ENCODE results near the gene IER2. TPM values are rescaled to one million over a fixed set of nuclear protein-coding genes. Genes with fewer than 3 reads are reported as not detected.

IER2 gene
- total and polyA plus RNA-seq, 11 donors = 17.6 to 101 (median 29.1) TPM

GRCh38 chr19:13154911-13155471, 4.8 kb downstream of the IER2 start:
- DNase-seq (peak in 3 of 5 donors; percentile 55 to 65 (median 61)), ATAC-seq (no peak)
- intact Hi-C loops (cut with DNase I) = loop anchor here in 7 of 10 donors (5.0 to 10.0 kb wide), 7 partner anchors 38 to 690 kb away; partner anchors contain the start of genes LYL1 (in 6 of the 7), NACC1 (in 2 of the 7), TRMT1 (in 2 of the 7) and DAND5 (in 1 of the 7)
- Histone ChIP-seq H3K27ac (peak overlapping the region; percentile 84 to 100 (median 98)), H3K4me3 (peak overlapping the region; percentile 75 to 98 (median 91)), H3K9me3 (no peaks in the 10 kb centered on the region), H3K27me3 (no peaks in the 10 kb centered on the region), H3K4me1 (peaks cover 4 to 35% (median 16%) of the 10 kb centered on the region in 12 donors), H3K36me3 (peaks cover 0 to 13% (median 0%) of the 10 kb centered on the region in 9 donors)
- WGBS, 4 donors = 30 to 34% (median 32%) methylated on average over 24 of the region's 24 CpGs
- TF ChIP-seq POLR2A (IDR thresholded peaks at IDR 0.05) (no peak), CTCF (IDR thresholded peaks at IDR 0.05) (peak in 2 of 12 donors; percentile 15 to 22)

DNA sequence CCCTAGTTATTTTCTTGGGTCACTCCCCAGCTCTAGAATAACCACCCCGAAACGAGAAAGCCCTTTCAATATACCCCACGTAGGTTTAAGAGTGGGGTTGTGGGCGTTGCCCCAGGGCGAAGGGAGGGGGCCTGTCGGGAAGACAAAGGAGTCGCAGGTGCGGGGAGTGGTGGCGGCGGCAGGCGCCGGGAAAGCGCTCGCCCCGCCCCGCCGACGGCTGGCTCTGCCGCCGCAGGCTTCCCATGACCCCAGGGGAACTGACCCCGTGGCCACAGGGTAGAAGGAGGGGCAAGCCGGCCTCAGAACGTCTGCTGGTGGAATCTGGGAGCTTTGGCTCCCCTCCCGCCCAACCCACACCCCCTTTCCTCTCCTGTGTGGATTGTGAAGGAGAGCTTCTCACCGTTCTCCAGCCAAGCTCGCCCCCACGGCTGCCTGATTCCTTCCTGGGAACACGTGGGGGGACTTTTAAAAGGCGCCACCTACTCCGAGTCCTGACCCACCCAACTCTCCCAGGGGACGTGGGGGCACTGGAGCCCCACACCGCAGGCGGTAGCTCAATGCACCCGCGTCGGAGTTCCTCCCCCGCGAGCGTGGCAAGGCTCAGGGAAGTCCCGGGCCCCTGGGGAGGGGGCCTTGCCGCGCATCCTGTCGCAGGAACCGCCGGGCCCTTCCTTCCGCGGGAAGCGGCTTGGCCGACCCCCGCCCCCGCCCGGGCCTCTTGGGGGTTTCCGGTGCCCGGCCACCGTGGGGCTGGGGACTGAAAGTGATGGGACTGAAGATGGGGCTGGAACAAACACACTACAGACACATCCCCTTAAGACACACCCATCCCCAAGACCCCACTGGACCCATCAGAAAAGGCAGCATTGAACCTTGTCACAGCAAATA, 5.5 kb downstream of the IER2 start:
- Histone ChIP-seq H3K4me1 (peaks cover 4 to 35% (median 16%) of the 10 kb centered on the region in 12 donors), H3K9me3 (no peaks in the 10 kb centered on the region), H3K27ac (peak overlapping the region; percentile 84 to 100 (median 98)), H3K27me3 (no peaks in the 10 kb centered on the region), H3K4me3 (peak overlapping the region; percentile 75 to 98 (median 91)), H3K36me3 (peaks cover 0 to 13% (median 0%) of the 10 kb centered on the region in 9 donors)
- DNase-seq (peak; percentile 88 to 92 (median 91)), ATAC-seq (peak in 3 of 4 donors; percentile 6 to 25 (median 12))
- WGBS, 4 donors = 15 to 18% (median 16%) methylated on average over 29 to 55 of the region's 55 CpGs
- TF ChIP-seq CTCF (IDR thresholded peaks at IDR 0.05) = no peak
- peak in 1 of 2 donors; percentile 11 for TF ChIP-seq POLR2A (IDR thresholded peaks at IDR 0.05)
- intact Hi-C loops (cut with DNase I) = loop anchor here in 2 of 10 donors (10.0 kb wide), 2 partner anchors 371 to 689 kb away; no protein-coding TSS in a partner anchor

GRCh38 chr19:13159713-13160112, 9.5 kb downstream of the IER2 start:
- Histone ChIP-seq H3K9me3 (no peaks in the 10 kb centered on the region), H3K36me3 (no peaks in the 10 kb centered on the region), H3K4me1 (peaks cover 14 to 68% (median 44%) of the 10 kb centered on the region in 12 donors), H3K27me3 (no peaks in the 10 kb centered on the region), H3K4me3 (no peak overlapping the region), H3K27ac (no peak overlapping the region)
- ATAC-seq = no peak
- 94 to 99% (median 97%) methylated on average over 3 of the region's 3 CpGs for WGBS, 4 donors
- no peak for DNase-seq
- TF ChIP-seq CTCF (IDR thresholded peaks at IDR 0.05) (no peak), POLR2A (IDR thresholded peaks at IDR 0.05) (no peak)
- intact Hi-C loops (cut with DNase I) = loop anchor here in 2 of 10 donors (10.0 kb wide), 2 partner anchors 375 to 685 kb away; no protein-coding TSS in a partner anchor

- Histone ChIP-seq H3K36me3 (no peaks in the 10 kb centered on the region), H3K27ac (peak overlapping the region in 3 of 12 donors; percentile 4 to 99 (median 12)), H3K4me1 (peaks cover 14 to 73% (median 47%) of the 10 kb centered on the region in 12 donors), H3K9me3 (no peaks in the 10 kb centered on the region), H3K4me3 (no peak overlapping the region), H3K27me3 (no peaks in the 10 kb centered on the region)
- no peak for TF ChIP-seq POLR2A (IDR thresholded peaks at IDR 0.05)
- no peak for TF ChIP-seq CTCF (IDR thresholded peaks at IDR 0.05)
- intact Hi-C loops (cut with DNase I) = no loop called here
- ATAC-seq = no peak
- DNase-seq = no peak
- WGBS, 4 donors = 77 to 92% (median 89%) methylated on average over 1 of the region's 1 CpG
Measured at GRCh38 chr19:13160557-13160956, 10.3 kb downstream of the IER2 start.

Measured in heart left ventricle (tissue), 16 donors.